ENCODE data around the gene TMEM179.

The TMEM179 gene

GRCh38 chr14:104598039-104598909 is 6.3 kb downstream of the TMEM179 start:
- Histone ChIP-seq H3K36me3 (ENCODE audit: control insufficient read depth in 2 of 2, insufficient read depth in 2 of 2, low read length in 2 of 2) (no peaks in the 10 kb centered on the region), H3K4me1 (ENCODE audit: control insufficient read depth, insufficient read depth, low read length) (no peaks in the 10 kb centered on the region), H3K27ac (ENCODE audit: low read length) (no peak overlapping the region), H3K4me3 (ENCODE audit: low read length in 2 of 2) (no peak overlapping the region), H3K9me3 (ENCODE audit: control insufficient read depth in 2 of 2, low read length in 2 of 2) (no peaks in the 10 kb centered on the region), H3K27me3 (ENCODE audit: control insufficient read depth in 1 of 2, insufficient read depth in 2 of 2, low read length in 2 of 2) (peaks cover 18 to 42% of the 10 kb centered on the region in 2 donors), H3K9ac (ENCODE audit: low read length in 2 of 2) (no peak overlapping the region)

DNA sequence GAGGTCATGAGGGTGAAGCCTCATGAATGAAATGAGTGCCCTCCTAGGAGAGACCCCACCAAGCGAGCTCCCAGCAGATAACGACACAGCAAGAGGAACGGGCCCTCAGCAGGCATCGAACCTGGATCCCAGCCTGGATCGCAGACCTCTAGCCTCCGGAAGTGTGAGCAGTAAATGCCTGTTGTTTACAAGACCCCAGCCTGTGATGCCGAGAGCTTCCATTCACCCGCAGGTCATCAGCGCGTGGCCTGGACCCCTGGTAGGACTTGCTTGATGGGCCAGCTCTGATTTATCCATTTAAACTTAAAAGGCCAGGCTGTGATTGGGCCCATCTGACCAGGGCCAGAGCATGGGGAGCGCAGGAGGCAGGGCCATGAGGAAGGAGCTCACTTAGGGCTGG is 7.0 kb downstream of the TMEM179 start:
- H3K27me3 ChIP-seq (ENCODE audit: control insufficient read depth in 1 of 2, insufficient read depth in 2 of 2, low read length in 2 of 2), result peaks cover 16 to 37% of the 10 kb centered on the region in 2 donors
- no peak overlapping the region for H3K9ac ChIP-seq (ENCODE audit: low read length in 2 of 2)
- H3K4me1 ChIP-seq (ENCODE audit: control insufficient read depth, insufficient read depth, low read length), result no peaks in the 10 kb centered on the region
- H3K9me3 ChIP-seq (ENCODE audit: control insufficient read depth in 2 of 2, low read length in 2 of 2), result no peaks in the 10 kb centered on the region
- no peaks in the 10 kb centered on the region for H3K36me3 ChIP-seq (ENCODE audit: control insufficient read depth in 2 of 2, insufficient read depth in 2 of 2, low read length in 2 of 2)
- H3K4me3 ChIP-seq (ENCODE audit: low read length in 2 of 2), result no peak overlapping the region
- no peak overlapping the region for H3K27ac ChIP-seq (ENCODE audit: low read length)

GRCh38 chr14:104596927-104597351 is 7.6 kb downstream of the TMEM179 start:
- H3K27ac ChIP-seq (ENCODE audit: low read length), result no peak overlapping the region
- no peaks in the 10 kb centered on the region for H3K4me1 ChIP-seq (ENCODE audit: control insufficient read depth, insufficient read depth, low read length)
- H3K4me3 ChIP-seq (ENCODE audit: low read length in 2 of 2), result no peak overlapping the region
- H3K9ac ChIP-seq (ENCODE audit: low read length in 2 of 2), result no peak overlapping the region
- H3K27me3 ChIP-seq (ENCODE audit: control insufficient read depth in 1 of 2, insufficient read depth in 2 of 2, low read length in 2 of 2), result peaks cover 10 to 32% of the 10 kb centered on the region in 2 donors
- H3K9me3 ChIP-seq (ENCODE audit: control insufficient read depth in 2 of 2, low read length in 2 of 2), result no peaks in the 10 kb centered on the region
- H3K36me3 ChIP-seq (ENCODE audit: control insufficient read depth in 2 of 2, insufficient read depth in 2 of 2, low read length in 2 of 2), result no peaks in the 10 kb centered on the region

GRCh38 chr14:104596451-104596918 is 8.1 kb downstream of the TMEM179 start:
- Histone ChIP-seq H3K9ac (ENCODE audit: low read length in 2 of 2) (no peak overlapping the region), H3K4me3 (ENCODE audit: low read length in 2 of 2) (no peak overlapping the region), H3K27ac (ENCODE audit: low read length) (no peak overlapping the region), H3K4me1 (ENCODE audit: control insufficient read depth, insufficient read depth, low read length) (no peaks in the 10 kb centered on the region), H3K9me3 (ENCODE audit: control insufficient read depth in 2 of 2, low read length in 2 of 2) (no peaks in the 10 kb centered on the region), H3K27me3 (ENCODE audit: control insufficient read depth in 1 of 2, insufficient read depth in 2 of 2, low read length in 2 of 2) (peaks cover 6 to 28% of the 10 kb centered on the region in 2 donors), H3K36me3 (ENCODE audit: control insufficient read depth in 2 of 2, insufficient read depth in 2 of 2, low read length in 2 of 2) (no peaks in the 10 kb centered on the region)

- H3K9ac ChIP-seq (ENCODE audit: low read length in 2 of 2), result no peak overlapping the region
- H3K36me3 ChIP-seq (ENCODE audit: control insufficient read depth in 2 of 2, insufficient read depth in 2 of 2, low read length in 2 of 2), result no peaks in the 10 kb centered on the region
- H3K4me3 ChIP-seq (ENCODE audit: low read length in 2 of 2), result no peak overlapping the region
- H3K4me1 ChIP-seq (ENCODE audit: control insufficient read depth, insufficient read depth, low read length), result no peaks in the 10 kb centered on the region
- H3K27me3 ChIP-seq (ENCODE audit: control insufficient read depth in 1 of 2, insufficient read depth in 2 of 2, low read length in 2 of 2), result peaks cover 6 to 25% of the 10 kb centered on the region in 2 donors
- H3K9me3 ChIP-seq (ENCODE audit: control insufficient read depth in 2 of 2, low read length in 2 of 2), result no peaks in the 10 kb centered on the region
- H3K27ac ChIP-seq (ENCODE audit: low read length), result no peak overlapping the region
These were observed 8.6 kb downstream of the TMEM179 start for GRCh38 chr14:104595911-104596450.

- Histone ChIP-seq H3K36me3 (ENCODE audit: control insufficient read depth in 2 of 2, insufficient read depth in 2 of 2, low read length in 2 of 2) (no peaks in the 10 kb centered on the region), H3K9me3 (ENCODE audit: control insufficient read depth in 2 of 2, low read length in 2 of 2) (no peaks in the 10 kb centered on the region), H3K4me3 (ENCODE audit: low read length in 2 of 2) (no peak overlapping the region), H3K27me3 (ENCODE audit: control insufficient read depth in 1 of 2, insufficient read depth in 2 of 2, low read length in 2 of 2) (peaks cover 2 to 22% of the 10 kb centered on the region in 2 donors), H3K9ac (ENCODE audit: low read length in 2 of 2) (no peak overlapping the region), H3K4me1 (ENCODE audit: control insufficient read depth, insufficient read depth, low read length) (no peaks in the 10 kb centered on the region), H3K27ac (ENCODE audit: low read length) (no peak overlapping the region)
These were observed 9.4 kb downstream of the TMEM179 start for GRCh38 chr14:104595116-104595675.

- Histone ChIP-seq H3K9ac (ENCODE audit: low read length in 2 of 2) (no peak overlapping the region), H3K4me1 (ENCODE audit: control insufficient read depth, insufficient read depth, low read length) (no peaks in the 10 kb centered on the region), H3K9me3 (ENCODE audit: control insufficient read depth in 2 of 2, low read length in 2 of 2) (no peaks in the 10 kb centered on the region), H3K4me3 (ENCODE audit: low read length in 2 of 2) (no peak overlapping the region), H3K27me3 (ENCODE audit: control insufficient read depth in 1 of 2, insufficient read depth in 2 of 2, low read length in 2 of 2) (peaks cover 0 to 17% of the 10 kb centered on the region in 2 donors), H3K36me3 (ENCODE audit: control insufficient read depth in 2 of 2, insufficient read depth in 2 of 2, low read length in 2 of 2) (no peaks in the 10 kb centered on the region), H3K27ac (ENCODE audit: low read length) (no peak overlapping the region)
These were observed 10.1 kb downstream of the TMEM179 start for GRCh38 chr14:104594310-104595046.

DNA sequence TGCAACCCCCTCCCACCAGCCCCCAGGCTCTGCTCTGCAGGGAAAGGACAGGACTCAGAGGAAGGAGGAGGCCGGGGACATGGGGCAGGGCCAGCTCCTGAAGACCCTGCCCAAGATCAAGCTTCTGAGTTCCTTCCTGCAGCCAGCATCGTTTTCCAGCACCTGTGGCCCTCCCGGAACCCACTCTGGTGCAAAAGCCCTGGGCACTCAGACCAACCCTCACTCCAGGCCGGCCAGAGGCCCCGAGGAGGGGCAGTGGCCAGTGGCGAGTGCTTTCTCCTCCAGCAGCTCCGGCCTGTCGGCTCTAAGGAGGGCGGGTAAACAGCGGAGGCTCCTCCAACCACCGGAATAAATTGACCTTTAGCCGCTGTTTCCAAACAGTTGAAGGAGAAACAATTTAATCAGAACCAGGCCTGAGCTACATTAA is 10.8 kb downstream of the TMEM179 start:
- H3K27me3 ChIP-seq (ENCODE audit: control insufficient read depth in 1 of 2, insufficient read depth in 2 of 2, low read length in 2 of 2), result peaks cover 0 to 15% of the 10 kb centered on the region in 2 donors
- H3K27ac ChIP-seq (ENCODE audit: low read length), result no peak overlapping the region
- no peaks in the 10 kb centered on the region for H3K36me3 ChIP-seq (ENCODE audit: control insufficient read depth in 2 of 2, insufficient read depth in 2 of 2, low read length in 2 of 2)
- H3K4me1 ChIP-seq (ENCODE audit: control insufficient read depth, insufficient read depth, low read length), result no peaks in the 10 kb centered on the region
- no peaks in the 10 kb centered on the region for H3K9me3 ChIP-seq (ENCODE audit: control insufficient read depth in 2 of 2, low read length in 2 of 2)
- no peak overlapping the region for H3K4me3 ChIP-seq (ENCODE audit: low read length in 2 of 2)
- no peak overlapping the region for H3K9ac ChIP-seq (ENCODE audit: low read length in 2 of 2)

- H3K9ac ChIP-seq (ENCODE audit: low read length in 2 of 2), result no peak overlapping the region
- H3K4me3 ChIP-seq (ENCODE audit: low read length in 2 of 2), result no peak overlapping the region
- no peaks in the 10 kb centered on the region for H3K36me3 ChIP-seq (ENCODE audit: control insufficient read depth in 2 of 2, insufficient read depth in 2 of 2, low read length in 2 of 2)
- no peaks in the 10 kb centered on the region for H3K9me3 ChIP-seq (ENCODE audit: control insufficient read depth in 2 of 2, low read length in 2 of 2)
- no peak overlapping the region for H3K27ac ChIP-seq (ENCODE audit: low read length)
- H3K4me1 ChIP-seq (ENCODE audit: control insufficient read depth, insufficient read depth, low read length), result no peaks in the 10 kb centered on the region
- H3K27me3 ChIP-seq (ENCODE audit: control insufficient read depth in 1 of 2, insufficient read depth in 2 of 2, low read length in 2 of 2), result peaks cover 0 to 12% of the 10 kb centered on the region in 2 donors
These were observed 11.3 kb downstream of the TMEM179 start for GRCh38 chr14:104593241-104593701.

GRCh38 chr14:104592785-104593184 is 11.8 kb downstream of the TMEM179 start:
- Histone ChIP-seq H3K9me3 (ENCODE audit: control insufficient read depth in 2 of 2, low read length in 2 of 2) (no peaks in the 10 kb centered on the region), H3K9ac (ENCODE audit: low read length in 2 of 2) (no peak overlapping the region), H3K4me3 (ENCODE audit: low read length in 2 of 2) (no peak overlapping the region), H3K27me3 (ENCODE audit: control insufficient read depth in 1 of 2, insufficient read depth in 2 of 2, low read length in 2 of 2) (peaks cover 0 to 12% of the 10 kb centered on the region in 2 donors), H3K27ac (ENCODE audit: low read length) (no peak overlapping the region), H3K36me3 (ENCODE audit: control insufficient read depth in 2 of 2, insufficient read depth in 2 of 2, low read length in 2 of 2) (no peaks in the 10 kb centered on the region), H3K4me1 (ENCODE audit: control insufficient read depth, insufficient read depth, low read length) (no peaks in the 10 kb centered on the region)
